GM21423 (cell line): Measurements from ENCODE around the gene ALK.

Source experiments
- ATAC-seq: cut with Tn5 transposase; IDR thresholded peaks from one replicate; pipeline ENCODE4 v1.9.1; 2021; ENCODE audit warnings: mild to moderate bottlenecking, moderate library complexity; ENCODE audit not compliant: unreplicated experiment

Gene ALK

GRCh38 chr2:29557268-29557667 is 364.1 kb downstream of the ALK start:
- ATAC-seq, result no peak

- ATAC-seq, result no peak
Measured at GRCh38 chr2:29549069-29549380, 372.4 kb downstream of the ALK start.

GRCh38 chr2:29544917-29545316 is 376.5 kb downstream of the ALK start:
- ATAC-seq, result no peak

- ATAC-seq, result no peak
Measured at GRCh38 chr2:29544031-29544430, 377.4 kb downstream of the ALK start.

DNA sequence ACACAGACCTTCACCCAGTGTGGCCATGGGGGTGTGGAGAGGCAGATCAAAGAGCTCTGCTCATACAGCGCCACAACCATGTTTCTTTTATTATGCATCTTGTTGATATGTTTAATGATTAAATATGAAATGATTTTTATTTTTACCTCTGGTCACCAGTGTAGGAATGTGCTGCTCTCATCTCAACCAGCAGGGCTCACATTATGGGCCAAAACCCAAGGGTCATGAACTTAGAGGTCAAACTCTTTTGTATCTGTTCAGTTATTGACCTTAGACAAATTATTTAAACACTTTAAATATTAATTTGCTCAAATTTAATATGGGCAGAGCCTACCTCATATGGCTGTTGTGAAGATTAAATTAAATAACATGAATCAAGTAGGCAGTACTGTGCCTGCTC is 386.2 kb downstream of the ALK start:
- no peak for ATAC-seq

- no peak for ATAC-seq
Measured at GRCh38 chr2:29532436-29532835, 388.9 kb downstream of the ALK start.

DNA sequence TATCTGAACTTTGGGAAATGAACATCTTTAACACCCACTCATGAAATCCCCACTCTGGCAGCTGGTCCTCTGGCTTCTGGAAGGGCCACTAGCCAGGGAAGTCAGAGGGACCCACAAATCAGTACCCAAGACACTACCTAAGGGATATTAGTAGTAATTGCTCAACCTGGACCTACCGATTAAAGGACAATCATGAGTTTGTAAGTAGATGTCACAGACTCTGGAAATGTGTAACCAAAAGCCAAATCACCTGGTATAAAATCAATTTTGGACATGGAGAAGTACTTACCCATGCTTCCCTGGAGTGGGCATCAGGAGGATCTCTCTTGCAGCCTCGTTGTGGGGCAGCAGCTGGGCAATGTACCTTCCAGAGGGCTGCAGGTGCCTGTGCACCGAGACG is 389.8 kb downstream of the ALK start:
- ATAC-seq, result no peak

DNA sequence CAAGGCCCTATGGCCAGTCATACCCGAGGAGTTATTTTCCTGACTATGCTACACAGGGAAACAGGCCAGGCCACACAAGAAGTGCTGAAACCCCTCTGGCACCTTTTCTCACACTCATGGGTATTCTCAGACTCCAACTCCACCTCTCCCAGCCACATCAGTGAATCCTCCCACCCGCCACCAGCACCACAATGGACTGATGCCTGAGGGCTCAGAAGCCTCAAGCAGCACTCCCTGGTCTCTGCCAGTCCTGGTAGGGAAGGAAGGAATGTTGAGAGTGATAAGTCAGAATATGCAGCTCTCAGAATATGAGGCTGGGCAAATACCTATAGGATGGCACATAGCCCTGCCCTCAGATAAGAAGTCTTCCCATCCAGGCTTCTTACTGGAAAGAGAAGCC is 391.1 kb downstream of the ALK start:
- ATAC-seq, result no peak

DNA sequence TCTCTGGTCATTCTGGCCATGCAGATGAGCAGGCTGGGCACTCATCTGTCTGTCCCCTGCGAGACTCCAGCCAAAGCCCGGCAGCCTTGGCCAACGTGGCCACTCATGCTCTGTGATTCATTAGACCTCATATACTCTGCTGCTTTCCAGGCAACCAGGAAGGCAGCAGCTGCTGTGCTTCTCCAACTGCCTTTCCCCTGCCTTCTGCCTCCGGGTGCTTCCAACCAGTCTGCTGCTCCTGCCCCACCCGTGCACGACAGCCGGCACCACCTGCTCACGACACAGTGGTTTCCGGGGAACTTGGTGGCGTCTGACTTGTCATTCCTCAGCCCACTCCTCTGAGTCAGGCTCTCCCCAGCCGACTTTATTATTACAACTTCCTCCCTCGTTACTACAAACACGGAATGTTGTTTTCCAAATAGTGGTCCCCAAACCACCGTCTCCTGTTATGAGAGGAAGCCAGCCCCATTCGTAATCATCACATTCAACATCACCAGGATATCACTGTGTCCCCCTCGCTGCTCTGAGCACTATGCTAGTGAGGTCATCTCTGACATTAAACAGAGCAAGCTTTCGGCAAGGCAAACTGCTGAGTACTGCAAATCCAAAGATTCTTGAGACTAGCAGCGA is 392.4 kb downstream of the ALK start:
- no peak for ATAC-seq

DNA sequence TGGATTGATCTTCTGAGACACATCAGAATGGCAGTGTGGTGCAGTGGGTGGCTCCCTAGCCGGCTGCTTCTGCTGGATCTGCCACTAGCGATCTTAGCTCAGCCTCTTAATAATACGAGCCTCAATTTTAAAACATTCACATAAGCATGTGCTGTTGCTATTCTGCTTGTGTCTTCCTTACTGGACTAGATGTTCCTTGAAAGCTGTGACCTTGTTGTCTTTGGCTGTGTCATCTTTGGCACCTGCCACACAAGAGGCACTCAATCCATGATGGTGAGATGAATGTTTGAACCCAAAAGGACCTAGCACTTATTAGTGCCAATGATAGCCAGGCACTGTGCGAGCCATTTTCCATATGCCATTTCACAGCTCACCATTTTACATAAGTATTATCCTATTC is 393.0 kb downstream of the ALK start:
- ATAC-seq, result no peak

- ATAC-seq, result no peak
Measured at GRCh38 chr2:29527947-29528346, 393.4 kb downstream of the ALK start.

DNA sequence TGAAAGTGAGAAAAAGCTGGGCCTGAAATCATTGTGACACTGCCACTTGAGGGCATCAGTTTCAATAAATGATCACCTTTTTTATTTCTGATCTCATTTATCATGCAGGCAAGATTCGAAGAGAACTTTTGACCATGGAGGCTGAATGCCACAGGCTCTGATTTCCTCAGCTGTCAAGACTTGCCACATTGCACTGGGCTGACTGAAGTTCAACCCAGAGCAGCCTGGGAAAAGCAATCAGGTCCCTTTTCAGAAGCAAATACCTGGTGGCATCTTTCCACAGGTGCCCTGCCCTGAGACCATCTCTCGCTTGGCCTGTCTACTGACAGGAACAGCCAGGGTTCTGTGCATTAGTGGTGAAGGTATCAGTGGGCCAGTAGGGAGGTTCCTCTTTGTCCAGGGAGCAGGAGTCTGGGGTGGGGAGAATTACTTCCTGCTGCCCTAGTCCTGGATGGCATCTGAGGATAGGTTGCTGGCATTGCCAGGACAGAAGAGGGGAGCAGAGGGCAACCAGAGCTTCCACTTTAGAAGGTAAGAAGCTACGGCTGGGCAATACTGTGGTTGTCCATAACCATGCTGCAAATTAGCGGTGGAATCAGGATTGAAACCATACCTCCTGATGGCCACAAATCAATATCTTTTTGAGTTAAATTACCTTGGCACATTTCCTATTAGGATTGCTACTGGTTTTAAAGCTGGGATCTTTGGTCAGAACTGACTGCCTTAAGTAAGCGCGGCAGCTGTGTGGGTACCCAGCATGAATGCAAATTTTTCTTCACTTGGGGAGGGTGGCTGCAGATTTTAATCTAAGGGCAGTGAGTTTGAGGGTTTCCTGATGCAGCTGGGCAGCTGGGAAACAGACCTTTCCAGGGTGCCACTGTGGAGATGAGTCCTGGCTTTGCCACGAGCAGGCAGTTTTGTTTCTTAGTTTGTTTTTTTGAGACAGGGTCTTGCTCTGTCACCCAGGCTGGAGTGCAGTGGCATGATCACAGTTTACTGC is 394.5 kb downstream of the ALK start:
- no peak for ATAC-seq

DNA sequence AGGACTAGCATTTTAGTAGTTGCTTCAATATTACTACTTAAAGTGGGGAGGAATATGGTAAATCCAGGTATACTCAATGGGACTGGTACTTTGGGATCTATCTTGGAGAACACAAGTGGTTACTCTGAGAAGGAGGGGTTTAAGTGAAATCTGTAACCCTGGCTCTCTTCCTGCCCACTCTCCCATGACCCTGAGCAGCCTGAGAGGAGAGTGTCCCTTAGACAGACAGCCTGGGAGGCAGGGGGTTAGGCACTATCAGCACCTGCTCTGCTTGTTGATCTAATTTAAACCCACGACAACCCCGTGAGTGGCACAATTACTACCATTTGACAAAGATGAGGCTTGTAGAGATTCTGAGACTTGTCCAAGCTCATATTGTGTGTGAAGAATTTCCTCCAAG is 395.5 kb downstream of the ALK start:
- ATAC-seq, result no peak

DNA sequence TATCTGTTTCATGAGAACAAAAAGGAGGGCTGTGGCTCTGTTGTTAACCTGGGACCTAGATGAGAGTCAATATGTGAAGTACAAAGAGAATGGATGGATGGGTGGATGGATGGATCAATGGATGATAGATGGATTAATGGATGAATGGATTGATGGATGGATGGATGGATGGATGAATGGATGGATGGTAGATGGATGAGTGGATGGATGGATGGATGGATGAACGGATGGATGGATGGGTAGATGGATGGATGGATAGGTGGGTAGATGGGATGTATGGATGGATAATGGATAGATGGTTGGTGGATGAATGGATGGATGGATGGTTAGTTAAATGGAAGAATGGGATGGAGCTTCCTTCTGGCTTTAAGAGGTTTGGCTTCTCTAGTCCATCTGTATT is 396.7 kb downstream of the ALK start:
- ATAC-seq, result no peak

DNA sequence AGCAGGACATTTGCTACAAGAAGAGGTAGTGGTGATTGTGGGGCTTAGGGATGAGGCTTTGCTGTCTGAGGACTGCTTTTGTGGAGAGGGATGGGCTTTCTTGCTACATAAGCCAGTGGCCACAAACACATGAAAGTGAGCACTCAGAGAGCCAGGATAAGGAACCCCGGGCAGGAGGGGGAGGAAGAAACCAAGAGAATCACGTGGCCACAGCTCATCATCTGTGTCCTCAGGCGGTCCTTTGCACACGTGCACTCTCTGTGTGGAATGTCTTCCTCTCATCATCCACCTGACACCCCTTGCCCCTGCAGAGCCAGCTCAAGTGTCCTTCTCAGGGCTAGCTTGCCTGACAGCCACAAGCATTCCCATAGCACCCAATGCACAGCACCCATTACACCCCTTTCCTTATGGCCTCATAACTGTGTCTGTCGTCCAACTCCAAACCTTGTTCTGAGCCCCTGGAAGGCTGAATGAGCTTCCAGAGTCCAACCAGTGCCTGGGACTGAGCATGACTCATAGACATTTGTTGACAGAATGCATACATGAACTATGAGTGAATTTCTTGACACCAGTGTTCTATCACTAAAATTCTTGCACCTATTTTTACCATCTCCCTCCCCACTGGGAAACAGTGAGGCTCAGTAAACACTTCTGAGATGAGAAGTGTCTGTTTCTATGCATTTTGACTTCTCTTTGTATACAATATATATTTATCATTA is 398.3 kb downstream of the ALK start:
- ATAC-seq, result no peak

DNA sequence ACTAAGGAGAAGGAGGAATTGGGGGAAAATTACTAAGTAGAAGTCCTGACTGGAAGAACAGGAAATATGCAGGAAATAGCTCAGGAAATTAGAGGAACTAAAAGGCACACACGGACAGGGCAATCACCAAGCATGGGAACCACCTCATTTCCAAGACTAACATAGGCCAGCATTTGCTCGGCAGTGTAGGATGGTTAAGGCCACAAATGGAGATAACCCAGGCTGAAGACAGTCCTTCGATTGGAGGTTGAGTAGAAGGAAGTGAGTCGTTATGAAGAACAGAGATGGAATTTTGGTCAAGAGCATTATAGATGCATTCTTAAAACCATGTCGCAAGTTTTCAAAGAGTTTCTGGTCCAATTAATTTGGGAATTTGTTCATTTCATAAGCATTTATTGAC is 401.4 kb downstream of the ALK start:
- no peak for ATAC-seq

DNA sequence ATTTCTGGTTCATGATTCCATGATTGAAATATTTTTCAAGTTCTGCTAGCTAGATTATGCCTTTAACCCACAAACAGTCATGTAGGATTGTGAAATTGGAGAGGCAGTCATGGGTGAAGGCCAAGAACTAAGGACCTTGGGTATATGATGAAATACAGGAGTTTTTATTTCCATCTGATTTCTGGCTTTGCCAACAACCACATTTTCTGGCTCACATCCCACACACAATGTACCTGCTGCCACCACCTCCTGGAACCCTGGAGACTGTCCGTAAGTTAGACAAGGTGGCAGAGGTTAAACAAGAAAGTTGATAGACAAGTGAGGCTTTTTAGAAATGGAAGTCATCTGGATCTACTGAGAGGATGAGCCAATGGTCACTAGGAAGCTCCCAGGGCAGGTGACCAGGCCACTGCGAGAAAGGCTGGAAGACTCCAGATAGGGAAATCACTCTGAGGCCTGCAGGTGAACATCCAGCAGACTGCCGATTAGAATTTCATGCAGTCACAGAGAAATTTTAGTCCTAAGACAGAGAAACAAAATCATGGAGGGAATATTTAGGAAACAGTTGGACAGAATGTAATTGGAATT is 402.0 kb downstream of the ALK start:
- no peak for ATAC-seq

- ATAC-seq, result no peak
Measured at GRCh38 chr2:29518646-29519337, 402.6 kb downstream of the ALK start.

- ATAC-seq, result no peak
Measured at GRCh38 chr2:29518010-29518409, 403.4 kb downstream of the ALK start.

DNA sequence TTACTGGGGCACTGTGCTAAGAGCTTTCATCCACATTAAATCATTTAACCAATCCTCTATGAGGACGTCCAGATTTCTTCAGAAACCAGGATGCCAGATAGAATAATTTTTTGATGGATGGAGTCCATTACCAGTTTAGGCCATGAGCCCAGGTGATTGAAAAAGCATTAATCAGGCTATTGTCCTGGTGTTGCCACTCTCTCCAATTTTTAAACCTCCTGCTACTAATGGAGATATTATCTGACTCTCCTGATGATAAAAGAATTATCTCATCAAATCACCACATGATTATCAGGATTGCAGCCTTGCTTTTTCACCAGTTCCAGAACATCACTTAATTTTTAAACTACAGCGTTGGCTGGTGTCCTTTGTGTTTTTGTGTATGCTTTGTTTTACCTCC is 404.0 kb downstream of the ALK start:
- no peak for ATAC-seq

- ATAC-seq, result no peak
Measured at GRCh38 chr2:29516767-29517166, 404.6 kb downstream of the ALK start.
